ENCODE data around the gene PPP2R2B.

PPP2R2B gene

GRCh38 chr5:146878476-146879172 lies at the start of gene PPP2R2B:
Gene PPP2R2B, minus strand, starts transcription at chr5:146878757.
- DNase-seq = peak; percentile 25

GRCh38 chr5:146924132-146924531 lies 45.6 kb upstream of the PPP2R2B start:
- no peak for DNase-seq

DNA sequence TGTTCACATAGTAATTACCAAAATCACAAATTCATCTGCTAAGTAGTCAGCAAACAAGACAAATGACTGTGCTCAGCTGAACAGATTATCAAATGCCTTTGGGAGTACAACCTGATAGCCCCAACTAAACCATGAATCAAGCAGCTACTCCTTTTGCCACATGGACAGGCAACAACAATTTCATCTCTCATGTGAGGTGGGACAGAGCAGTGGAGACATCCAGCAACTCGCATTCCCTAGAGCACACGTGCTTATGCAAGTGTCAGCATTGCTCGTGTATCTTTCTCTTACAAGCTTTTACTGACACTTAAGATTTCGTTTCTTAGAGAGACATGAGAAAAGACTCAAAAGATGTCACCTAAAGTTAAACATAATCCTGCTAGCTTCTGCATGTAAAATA lies 42.7 kb upstream of the PPP2R2B start:
- DNase-seq = no peak

DNA sequence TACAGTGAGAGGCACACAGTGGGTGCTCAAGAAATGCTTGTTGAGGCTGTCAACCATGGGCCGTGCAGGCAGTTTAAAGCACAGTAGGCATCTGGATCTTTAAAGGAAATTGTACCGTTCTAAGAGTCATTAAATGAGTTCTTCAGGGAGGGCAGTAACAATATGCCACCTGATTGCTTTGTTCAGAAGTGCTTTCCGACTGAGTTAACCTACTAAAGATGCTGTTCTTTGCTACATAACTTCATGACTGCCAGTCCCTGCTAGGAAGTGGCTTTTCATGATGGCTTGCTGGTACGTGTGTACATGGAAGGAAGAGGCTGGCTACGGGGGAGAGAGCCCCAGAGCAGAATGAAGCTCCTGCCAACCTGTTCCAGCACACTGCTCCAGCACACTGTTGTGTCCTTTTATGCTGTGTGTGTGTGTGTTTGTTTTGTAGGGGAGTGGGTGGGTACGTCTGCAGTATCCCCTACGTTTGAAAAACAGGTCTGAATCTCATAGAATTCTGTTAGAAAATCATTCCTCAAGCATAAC lies 41.9 kb upstream of the PPP2R2B start:
- DNase-seq = no peak

- DNase-seq = no peak
Observed at GRCh38 chr5:146919304-146919703, 40.7 kb upstream of the PPP2R2B start.

DNA sequence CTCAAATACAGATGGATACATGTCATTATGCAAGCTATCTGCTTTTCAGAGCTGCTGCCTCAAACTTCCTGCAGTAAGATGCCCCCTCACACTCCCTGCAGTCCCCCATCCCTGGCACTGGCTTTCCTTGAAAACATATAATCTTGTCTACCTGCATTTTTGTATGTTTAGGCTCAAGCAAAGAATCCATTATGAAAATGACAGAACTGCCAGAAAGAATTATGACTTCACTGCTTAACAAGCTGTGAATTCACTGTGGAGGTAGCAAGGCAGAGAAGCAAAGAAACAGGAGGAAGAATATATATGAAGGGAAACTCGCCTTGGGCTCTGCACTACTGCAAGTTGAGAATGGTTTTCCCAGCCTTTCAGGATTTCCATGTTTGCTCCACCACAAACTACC lies 39.4 kb upstream of the PPP2R2B start:
- no peak for DNase-seq

DNA sequence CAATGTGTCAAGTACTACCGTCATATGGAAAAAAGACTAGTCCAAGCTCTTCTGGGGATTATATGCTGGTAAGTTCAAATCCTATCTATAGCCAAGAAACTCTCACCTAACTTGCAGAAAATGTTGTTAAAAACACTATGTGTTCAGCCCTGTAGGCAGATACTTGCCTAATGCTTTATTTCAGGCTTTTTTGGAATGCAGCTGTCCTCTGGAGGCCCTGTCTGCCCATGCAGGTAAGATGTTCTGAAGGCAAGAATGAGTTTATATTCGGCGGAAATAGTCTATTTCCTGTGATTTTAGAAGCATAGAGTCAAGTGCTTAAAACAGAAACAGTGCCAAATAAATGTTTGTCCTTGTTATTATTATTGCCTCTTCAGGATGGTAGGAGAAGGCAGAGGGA lies 34.3 kb upstream of the PPP2R2B start:
- DNase-seq = no peak

DNA sequence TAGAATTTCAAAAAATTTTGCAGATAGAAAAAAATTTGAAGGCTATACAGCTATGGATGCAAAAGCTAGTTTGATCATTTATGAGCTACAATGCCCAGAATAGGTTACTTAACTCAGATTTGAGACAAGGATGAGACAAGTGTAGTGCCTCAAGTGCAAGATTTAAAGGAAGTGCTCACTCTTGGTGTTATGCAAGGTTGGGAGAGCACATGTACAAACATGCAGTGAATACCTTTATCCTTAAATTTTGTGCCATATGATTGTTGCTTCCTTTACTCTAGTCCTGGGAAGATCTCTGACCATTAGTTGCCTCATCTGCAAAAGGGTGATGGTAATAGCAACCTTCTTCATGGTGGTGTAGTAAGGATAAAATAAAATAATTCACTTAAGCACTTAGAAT lies 31.7 kb upstream of the PPP2R2B start:
- no peak for DNase-seq

DNA sequence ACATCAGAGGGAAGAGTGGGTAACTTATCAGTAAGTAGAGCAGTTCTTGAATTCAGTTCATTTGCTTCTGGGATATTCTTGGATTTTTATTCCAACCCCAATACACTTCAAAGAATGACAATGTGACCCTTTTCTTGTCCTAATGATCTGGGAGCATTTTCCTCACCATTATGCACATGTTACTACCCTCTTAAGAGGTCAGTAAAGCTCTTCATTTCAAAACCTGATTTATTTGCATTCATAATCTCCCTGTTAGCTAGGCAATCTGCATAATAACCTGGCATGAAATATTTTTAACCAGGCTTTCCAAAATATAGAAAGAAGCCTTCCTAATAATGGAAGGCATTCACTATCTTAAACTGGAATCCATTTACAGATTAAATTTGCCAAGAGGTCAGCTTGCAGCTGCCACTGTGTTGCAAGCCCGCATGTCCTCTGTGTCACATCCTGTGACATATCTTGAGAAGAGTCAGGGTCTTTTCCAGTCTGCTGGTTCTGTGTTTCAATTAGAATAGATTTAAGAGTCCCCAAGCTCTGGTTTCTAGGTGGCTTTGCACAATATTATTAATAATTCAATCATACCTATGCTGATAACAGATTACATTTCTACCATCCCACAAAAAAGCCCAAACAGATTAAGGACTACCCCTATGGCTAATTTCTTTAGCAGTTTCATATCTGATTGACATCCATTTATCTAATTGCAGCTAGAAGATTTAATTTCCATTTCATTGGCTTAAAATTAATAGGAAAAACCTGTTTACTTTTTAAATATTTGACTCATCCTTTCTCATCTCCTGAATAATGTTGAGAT lies 30.9 kb upstream of the PPP2R2B start:
- DNase-seq = no peak

DNA sequence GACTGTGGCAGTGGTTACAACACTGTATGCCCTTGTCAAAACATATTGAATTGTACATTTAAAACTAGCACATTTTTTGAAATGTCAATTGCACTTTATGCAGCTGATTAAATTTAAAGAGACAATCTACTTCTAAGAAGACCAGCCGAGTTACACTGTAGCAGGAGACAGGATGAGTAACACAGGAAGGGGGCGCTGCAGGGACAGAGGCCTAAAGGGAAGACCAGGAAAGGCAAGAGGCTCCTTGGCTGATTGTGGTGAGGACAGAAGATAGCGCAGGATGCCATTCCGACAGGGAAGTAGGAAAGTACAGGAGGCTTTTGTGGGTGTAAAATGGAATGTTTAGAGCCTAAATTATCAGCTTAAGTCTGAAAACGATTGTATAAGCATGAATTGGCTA lies 28.2 kb upstream of the PPP2R2B start:
- DNase-seq = no peak

DNA sequence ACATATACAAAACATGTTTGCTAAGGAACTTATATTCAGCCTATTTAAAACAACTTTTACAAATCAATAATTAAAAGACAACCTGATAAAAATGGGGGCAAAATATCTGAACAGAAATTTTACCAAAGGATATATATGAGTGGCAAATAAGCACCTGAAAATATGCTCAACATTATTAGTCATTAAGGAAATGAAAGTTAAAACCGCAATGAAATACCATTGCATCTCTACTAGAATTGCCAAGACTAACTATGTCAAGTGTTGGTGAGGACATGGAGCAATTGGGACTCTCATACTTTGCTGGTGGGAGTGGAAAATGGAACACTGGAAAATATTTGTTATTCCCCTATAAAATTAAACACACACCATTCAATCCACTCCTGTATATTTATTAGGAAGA lies 26.3 kb upstream of the PPP2R2B start:
- DNase-seq = no peak

- DNase-seq = no peak
Observed at GRCh38 chr5:146903789-146904188, 25.2 kb upstream of the PPP2R2B start.

DNA sequence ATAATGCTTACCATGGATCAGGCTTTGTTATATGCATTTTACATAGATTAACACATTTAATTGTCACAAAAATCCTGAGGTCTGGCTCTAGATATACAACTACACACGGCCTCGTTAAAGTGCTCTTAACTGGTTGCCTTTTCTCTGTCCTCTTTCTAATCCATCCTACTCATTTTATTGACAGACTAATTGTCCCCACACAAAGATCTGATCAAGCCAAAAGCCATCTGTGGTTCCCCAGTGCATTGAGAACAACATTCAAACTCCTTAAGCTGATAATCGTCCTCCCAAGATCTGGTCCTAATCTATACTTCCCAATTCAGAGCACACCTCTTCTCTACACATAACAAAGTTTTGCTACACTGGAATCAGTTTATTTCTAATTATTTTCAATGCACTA lies 23.9 kb upstream of the PPP2R2B start:
- no peak for DNase-seq

DNA sequence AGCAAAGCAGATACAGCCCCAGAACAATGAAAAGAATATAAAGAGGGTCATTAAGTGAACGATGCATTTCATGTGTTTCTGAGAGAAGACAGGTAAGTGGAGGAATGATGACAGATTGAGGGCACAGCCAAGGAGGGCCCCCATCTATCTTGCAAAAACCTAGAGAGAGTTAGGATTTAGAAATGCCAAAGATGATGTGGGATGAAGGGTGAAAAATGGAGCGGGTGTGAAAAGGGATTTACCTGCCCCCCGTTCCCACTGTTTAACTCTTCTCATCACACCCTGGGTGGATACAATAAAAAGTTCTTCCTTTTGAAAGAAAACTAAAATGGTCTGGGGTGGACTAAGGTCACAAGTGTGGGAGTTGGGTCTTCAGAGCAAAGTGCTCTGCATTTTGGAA lies 18.5 kb upstream of the PPP2R2B start:
- DNase-seq = no peak

DNA sequence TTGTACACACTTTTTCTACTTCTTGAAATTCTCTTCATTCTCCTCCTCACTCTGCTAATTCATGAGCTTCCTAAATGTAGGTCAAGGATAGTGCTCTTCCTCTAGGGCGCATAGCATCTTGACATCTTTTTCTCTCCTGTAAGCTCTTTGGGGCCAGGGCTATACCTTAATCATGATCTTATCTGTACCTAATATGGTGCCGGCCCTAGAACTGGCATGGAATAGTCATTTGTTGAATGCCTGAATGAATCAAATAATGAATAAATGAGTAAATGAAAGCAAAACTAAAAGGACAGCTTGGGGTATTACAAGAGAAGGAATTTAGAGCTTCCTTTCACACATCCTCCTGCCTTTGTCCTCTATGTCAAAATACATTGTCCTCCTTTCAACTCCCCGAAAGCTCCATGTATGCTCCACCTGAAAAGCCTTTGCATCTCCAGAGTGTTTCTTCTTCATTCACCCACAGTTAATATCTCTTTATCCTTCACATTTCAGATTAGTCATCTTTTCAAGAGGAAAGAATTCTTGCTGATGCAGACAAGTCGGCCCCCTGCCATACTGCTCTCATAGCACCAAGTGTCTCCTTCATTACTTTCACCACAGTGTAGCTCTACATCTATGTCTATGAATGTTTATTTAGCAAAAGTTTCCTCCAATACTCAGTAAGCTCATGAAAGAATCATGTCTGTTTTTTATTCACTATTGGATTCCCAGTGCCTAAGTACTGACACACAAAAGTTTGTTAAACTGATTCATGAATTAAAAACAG lies 16.4 kb upstream of the PPP2R2B start:
- no peak for DNase-seq

- no peak for DNase-seq
Observed at GRCh38 chr5:146893991-146894390, 15.4 kb upstream of the PPP2R2B start.

DNA sequence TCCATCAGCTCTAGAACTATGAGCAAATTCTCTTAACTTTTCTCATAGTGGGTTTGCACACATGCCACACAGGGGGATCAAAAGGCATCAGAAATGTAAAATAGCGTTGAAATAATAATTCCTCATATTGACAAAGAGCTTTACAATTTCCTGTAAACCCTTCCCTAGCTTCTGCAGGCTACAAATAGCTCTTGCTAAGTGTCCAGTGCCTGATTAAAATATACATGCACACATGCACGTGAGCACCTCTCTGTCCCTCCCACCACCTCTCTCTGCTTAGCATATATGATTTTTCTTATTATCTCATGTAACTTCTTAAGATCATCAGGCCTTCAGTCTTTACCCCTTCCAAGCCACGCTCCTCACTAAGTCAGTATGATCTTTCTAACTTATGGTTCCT lies 13.7 kb upstream of the PPP2R2B start:
- no peak for DNase-seq

DNA sequence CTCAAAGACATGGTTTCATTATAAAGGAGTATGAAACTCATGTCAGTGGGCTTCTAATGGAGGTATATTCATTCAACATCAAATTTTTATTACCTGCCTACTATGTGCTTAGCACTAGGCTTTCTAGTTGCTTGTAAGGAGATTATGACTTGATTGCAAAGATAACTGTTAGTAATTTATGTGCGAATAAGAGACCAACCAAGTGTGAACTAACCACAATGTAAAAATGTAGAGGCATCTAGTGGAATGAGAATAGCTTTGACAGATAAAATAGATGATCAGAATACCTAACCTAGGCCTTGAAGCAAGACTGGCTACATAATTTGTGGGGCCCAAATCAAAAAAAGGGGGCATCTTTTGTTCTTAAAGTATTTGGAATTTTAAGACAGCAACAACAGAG lies 13.0 kb upstream of the PPP2R2B start:
- DNase-seq = no peak

- no peak for DNase-seq
Observed at GRCh38 chr5:146890731-146891440, 12.3 kb upstream of the PPP2R2B start.

DNA sequence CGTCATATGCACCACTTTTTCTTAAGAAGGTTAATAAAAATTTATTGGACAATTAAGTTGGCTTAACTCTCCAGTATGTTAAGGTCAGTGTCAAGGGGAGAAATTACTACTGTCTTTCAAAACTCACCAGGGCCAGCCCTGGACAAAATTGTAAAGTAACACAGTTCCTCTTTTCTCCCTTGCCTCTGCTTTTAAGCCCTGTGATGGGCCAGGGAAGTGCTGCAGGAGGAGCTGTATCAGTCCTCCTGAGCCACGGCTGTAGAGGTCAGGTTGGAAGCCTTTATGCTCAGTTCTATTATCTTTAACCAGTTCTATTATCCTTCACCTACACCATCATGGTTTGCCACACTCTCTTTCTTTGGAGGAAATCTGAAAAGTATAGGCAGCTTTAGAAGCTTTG lies 11.5 kb upstream of the PPP2R2B start:
- no peak for DNase-seq

DNA sequence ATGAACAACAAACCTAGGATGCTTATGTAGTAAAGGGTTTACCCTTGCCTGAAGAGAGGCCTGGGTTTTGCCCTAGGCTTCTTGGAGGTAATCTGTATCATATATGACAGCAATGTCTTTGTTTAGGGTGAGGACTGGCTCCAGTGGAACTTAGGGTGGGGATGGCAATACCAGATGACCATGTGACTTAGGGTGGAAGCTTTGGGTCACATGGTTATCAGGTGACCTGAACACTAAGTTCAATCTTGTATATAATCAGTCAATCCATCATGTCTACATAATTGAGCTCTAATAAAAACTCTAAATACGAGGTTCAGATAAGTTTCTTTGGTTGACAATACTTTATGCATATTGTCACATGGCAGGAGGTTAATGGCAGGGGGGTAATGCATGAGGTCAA lies 10.6 kb upstream of the PPP2R2B start:
- no peak for DNase-seq

DNA sequence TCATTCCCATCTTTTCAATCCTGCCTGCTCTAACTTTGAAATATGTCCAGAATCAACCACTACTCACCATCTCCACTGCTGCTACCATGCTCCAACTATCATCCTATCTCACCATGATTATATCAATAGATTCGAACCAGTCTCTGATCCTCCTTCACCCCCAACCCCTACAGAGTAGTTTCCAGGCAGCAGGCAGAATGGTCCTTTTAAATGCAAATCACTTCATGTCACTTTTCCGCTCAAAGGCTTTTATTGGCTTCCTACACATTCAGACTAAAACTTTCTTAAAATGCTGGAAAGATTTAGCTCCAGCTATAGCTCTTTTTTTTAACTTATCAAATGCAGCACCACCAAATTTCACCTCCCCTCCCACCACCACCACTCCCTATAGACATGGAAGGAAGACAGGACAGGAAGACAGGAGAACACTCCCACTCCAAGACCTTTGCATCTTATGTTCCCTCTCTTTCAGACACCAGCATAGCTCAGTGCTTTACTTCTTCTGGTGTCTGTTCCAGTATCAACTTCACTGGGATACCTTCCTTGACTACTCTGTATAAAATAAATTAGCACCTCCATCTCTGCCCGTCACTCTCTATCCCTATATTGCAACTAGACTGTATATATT lies 9.9 kb upstream of the PPP2R2B start:
- no peak for DNase-seq
